ENCODE results near the gene UMODL1.

The UMODL1 gene

DNA sequence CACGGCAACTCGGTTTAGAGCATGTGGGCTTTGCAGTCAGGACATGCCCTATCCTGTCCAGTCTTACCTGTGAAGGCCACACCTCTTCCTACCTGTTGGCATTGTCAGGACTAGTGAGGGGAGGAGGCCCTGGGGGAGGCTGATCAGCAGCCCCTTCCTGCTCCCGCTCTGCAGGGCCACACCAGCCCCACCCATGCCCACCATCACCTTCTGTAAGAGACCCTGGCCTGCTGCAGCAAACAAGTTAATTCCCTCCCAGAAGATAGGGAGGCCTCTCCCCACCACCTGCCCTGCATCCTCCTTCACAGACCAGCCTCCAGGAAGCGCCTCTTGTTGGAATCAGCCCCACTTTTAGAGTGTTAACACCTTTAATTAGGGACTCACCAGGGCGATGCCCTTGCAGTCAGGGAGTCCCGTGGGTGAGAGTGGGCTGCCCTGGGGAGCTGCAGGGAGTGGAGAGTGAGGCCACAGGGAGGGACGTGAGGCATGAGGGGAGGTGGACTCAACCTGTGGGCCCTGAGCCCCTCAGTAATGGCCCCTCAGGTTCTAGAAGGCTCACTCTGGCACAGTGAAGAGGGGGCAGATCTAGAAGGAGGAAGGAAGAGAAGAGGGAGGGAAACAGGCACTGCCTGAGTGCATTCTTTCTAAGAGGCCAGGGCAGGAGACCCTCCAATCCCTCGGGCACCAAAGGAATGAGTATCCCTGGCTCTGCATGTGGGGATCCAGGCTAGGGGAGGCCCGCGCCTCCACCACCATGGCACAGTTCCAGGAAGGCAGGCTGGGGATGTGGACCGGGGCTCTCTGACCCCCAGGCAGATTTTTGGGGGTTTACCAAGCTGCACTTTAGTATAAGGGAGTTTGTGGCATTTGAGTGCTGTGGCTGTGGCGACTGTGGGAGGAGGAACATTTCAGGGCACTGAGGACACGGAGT is 8.2 kb downstream of the UMODL1 start:
- TF ChIP-seq, protein P1, sequence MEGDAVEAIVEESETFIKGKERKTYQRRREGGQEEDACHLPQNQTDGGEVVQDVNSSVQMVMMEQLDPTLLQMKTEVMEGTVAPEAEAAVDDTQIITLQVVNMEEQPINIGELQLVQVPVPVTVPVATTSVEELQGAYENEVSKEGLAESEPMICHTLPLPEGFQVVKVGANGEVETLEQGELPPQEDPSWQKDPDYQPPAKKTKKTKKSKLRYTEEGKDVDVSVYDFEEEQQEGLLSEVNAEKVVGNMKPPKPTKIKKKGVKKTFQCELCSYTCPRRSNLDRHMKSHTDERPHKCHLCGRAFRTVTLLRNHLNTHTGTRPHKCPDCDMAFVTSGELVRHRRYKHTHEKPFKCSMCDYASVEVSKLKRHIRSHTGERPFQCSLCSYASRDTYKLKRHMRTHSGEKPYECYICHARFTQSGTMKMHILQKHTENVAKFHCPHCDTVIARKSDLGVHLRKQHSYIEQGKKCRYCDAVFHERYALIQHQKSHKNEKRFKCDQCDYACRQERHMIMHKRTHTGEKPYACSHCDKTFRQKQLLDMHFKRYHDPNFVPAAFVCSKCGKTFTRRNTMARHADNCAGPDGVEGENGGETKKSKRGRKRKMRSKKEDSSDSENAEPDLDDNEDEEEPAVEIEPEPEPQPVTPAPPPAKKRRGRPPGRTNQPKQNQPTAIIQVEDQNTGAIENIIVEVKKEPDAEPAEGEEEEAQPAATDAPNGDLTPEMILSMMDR (IDR thresholded peaks at IDR 0.05; ENCODE audit: control insufficient read depth, extremely low read depth, insufficient read depth) = no peak
- no peak for DNase-seq (ENCODE audit: low read depth)
- H3K4me3 ChIP-seq (ENCODE audit: low read depth, low read length) = no peak overlapping the region

- TF ChIP-seq, protein P1 (IDR thresholded peaks at IDR 0.05; ENCODE audit: control insufficient read depth, extremely low read depth, insufficient read depth) = no peak
- no peak overlapping the region for H3K4me3 ChIP-seq (ENCODE audit: low read depth, low read length)
- DNase-seq (ENCODE audit: low read depth) = no peak
Observed at GRCh38 chr21:42079939-42080787, 9.0 kb downstream of the UMODL1 start.

- DNase-seq (ENCODE audit: low read depth) = peak; percentile 2
- TF ChIP-seq, protein P1 (IDR thresholded peaks at IDR 0.05; ENCODE audit: control insufficient read depth, extremely low read depth, insufficient read depth) = no peak
- no peak overlapping the region for H3K4me3 ChIP-seq (ENCODE audit: low read depth, low read length)
Observed at GRCh38 chr21:42080788-42081083, 9.6 kb downstream of the UMODL1 start.

GRCh38 chr21:42081138-42081537 is 10.0 kb downstream of the UMODL1 start:
- DNase-seq (ENCODE audit: low read depth) = peak; percentile 21
- H3K4me3 ChIP-seq (ENCODE audit: low read depth, low read length) = no peak overlapping the region
- TF ChIP-seq, protein P1 (IDR thresholded peaks at IDR 0.05; ENCODE audit: control insufficient read depth, extremely low read depth, insufficient read depth) = no peak

DNA sequence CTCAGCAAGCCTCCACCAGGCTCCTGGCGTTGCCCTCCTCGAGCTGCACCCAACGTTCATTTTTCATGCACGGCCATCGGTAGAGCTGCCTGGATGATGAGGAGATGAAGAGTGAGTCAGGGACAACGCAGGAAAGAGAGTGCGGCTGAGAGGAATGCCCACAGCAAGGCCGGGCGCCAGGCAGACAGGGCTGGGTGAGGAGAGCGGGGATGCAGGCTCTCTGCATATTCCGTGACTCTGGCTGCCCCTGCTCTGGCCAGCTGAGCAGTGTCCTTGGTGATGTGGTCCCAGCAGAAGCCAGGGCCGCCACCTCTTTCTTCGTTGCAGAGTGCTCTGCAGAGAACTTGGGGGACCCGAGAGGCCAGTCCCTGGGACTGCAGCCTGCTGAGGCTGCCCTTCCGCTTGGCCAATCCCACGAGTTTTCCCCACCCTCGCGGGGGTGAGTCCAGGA is 10.8 kb downstream of the UMODL1 start:
- no peak for DNase-seq (ENCODE audit: low read depth)
- TF ChIP-seq, protein P1 (IDR thresholded peaks at IDR 0.05; ENCODE audit: control insufficient read depth, extremely low read depth, insufficient read depth) = no peak
- no peak overlapping the region for H3K4me3 ChIP-seq (ENCODE audit: low read depth, low read length)

DNA sequence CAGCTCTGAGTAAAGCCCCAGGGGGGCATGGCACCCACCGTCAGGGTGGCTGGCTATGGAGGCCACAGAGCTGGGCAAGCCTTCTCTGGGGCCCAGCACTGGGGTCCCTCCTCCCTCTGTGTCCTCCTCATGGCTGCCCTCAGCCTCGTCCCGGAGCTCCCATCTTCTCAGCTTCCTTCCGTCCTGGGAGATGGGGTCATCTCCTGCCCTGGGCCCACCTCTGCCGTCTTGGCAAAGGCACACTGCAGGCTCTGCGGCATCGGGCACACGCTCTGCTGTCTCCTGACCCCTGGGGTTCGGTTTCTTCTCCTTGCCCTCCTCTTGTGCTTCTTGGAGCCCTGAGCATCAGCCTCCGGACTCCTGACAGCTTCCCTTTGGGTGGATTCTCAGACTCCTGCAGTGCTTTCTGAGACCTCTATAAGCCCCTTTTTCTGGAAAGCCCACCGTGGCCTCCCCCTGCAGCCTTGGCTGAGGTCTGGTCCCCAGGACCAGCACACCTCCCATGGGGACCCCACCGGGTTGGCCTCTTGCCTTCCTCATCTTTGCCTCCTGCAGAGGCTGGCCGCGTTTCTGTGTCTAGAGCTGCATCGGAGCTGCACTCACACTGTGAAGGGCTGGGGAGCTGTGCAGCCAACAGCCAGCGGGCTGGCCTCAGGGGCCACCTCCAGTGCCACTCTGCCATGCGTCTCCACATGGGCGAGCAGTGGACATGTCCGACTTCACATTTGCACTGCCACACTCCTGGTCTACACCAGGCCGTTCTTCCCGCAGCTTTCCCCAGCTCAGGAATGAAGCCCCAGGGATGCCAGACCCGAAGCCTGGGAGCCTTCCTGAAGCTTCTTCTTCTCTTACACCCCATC is 11.6 kb downstream of the UMODL1 start:
- H3K4me3 ChIP-seq (ENCODE audit: low read depth, low read length) = no peak overlapping the region
- TF ChIP-seq, protein P1 (IDR thresholded peaks at IDR 0.05; ENCODE audit: control insufficient read depth, extremely low read depth, insufficient read depth) = no peak
- no peak for DNase-seq (ENCODE audit: low read depth)
